ENCODE measurements around the gene ZMIZ1.
A peak's percentile ranks its signal among the peaks of the same experiment; 100 is the strongest.

The ZMIZ1 gene

GRCh38 chr10:79051766-79052165 lies 17.0 kb upstream of the ZMIZ1 start:
- H3K4me3 ChIP-seq (ENCODE audit: low read depth, low read length), result no peak overlapping the region
- H3K4me1 ChIP-seq (ENCODE audit: control insufficient read depth, insufficient read depth, low read length), result no peaks in the 10 kb centered on the region
- ChIA-PET POLR2A (no interaction called here), CTCF (interaction anchor here (0.5 to 0.7 kb wide), 3 partner anchors 105 to 1114 kb away, joined by 3 read pairs; no protein-coding TSS in a partner anchor)
- H3K27ac ChIP-seq (ENCODE audit: extremely low read depth, low read depth, low read length), result no peak overlapping the region
- TF ChIP-seq ZFP69B (tag by site-specific recombination; IDR thresholded peaks at IDR 0.05), result 0 out of 2 replicates have a peak, but pooled peaks have one; percentile 20
- no peak for TF ChIP-seq PRDM4 (tag by site-specific recombination; IDR thresholded peaks at IDR 0.05)
- TF ChIP-seq ZNF37A (tag by site-specific recombination; IDR thresholded peaks at IDR 0.05), result no peak
- TF ChIP-seq ZNF18 (tag by site-specific recombination; IDR thresholded peaks at IDR 0.05), result no peak
- TF ChIP-seq EGR2 (tag by site-specific recombination; IDR thresholded peaks at IDR 0.05; ENCODE audit: low read depth), result peak; percentile 84
- TF ChIP-seq HIC1 (tag by site-specific recombination; IDR thresholded peaks at IDR 0.05), result no peak
- no peak for TF ChIP-seq PRDM2 (tag by site-specific recombination; IDR thresholded peaks at IDR 0.05; ENCODE audit: borderline replicate concordance)
- TF ChIP-seq RBAK (tag by site-specific recombination; IDR thresholded peaks at IDR 0.05), result no peak
- TF ChIP-seq ZFHX2 (tag by site-specific recombination; conservative IDR thresholded peaks at IDR 0.05), result peak; percentile 82
- peak; percentile 67 for TF ChIP-seq ZNF692 (tag by site-specific recombination; IDR thresholded peaks at IDR 0.05)
- H3K36me3 ChIP-seq (ENCODE audit: control insufficient read depth in 2 of 2, insufficient read depth in 1 of 2, low read length in 2 of 2), result no peaks in the 10 kb centered on the region
- H3K9me3 ChIP-seq (ENCODE audit: control insufficient read depth, insufficient read depth, low read depth, low read length), result no peaks in the 10 kb centered on the region

All from HEK293 (cell line).